ENCODE results near the gene TLK1. TPM values are rescaled to one million over a fixed set of nuclear protein-coding genes. Genes with fewer than 3 reads are reported as not detected.

The TLK1 gene
- total and polyA plus RNA-seq, 2 experiments from 2014 or later = 9.2 to 21.8 TPM

DNA sequence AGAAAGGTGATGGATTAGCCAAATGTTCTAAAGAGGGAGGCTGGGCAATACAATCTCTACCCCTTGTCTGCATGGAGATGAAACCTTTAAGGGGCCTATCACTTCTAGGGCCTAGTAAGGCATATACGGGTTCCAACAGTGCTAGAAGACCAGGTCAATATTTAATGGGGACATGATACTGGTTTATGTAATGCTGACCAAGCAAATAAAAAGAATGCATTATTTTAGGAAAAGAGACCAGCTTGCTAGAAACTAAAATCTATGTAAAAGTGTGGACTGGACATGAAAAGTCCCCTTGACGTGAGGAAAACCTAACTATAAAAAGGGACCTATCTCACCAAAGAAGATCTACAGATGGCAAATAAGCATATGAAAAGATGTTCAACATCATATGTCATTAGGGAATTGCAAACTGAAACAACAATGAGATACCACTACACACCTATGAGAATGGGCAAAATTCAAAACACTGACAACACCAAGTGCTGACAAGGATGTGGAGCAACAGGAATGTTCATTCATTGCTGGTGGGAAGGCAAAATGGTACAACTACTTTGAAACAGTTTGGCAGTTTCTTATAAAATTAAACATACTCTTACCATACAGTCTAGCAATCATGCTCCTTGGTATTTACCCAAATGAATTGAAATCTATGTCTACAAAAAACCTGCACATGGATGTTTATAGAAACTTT lies 45.9 kb upstream of the TLK1 start:
- no peak for TF ChIP-seq EZH2phosphoT487 (IDR thresholded peaks at IDR 0.05; ENCODE audit: low read depth, severe bottlenecking, unreplicated experiment)
- no peak for DNase-seq (ENCODE audit: low spot score)
- no peaks in the 10 kb centered on the region for H3K36me3 ChIP-seq (replicated peaks; ENCODE audit: insufficient read depth, low read depth)
- WGBS (ENCODE audit: low lambda C conversion rate, missing lambda C conversion rate) = 98% methylated on average over 2 of the region's 2 CpGs
- H3K27ac ChIP-seq = no peak overlapping the region
- no peaks in the 10 kb centered on the region for H3K27me3 ChIP-seq
- no peaks in the 10 kb centered on the region for H3K4me1 ChIP-seq (ENCODE audit: insufficient read depth)
- no peaks in the 10 kb centered on the region for H3K79me2 ChIP-seq
- H3K4me2 ChIP-seq = no peak overlapping the region
- H3K9me2 ChIP-seq (replicated peaks; ENCODE audit: insufficient read depth) = no peaks in the 10 kb centered on the region
- no peak overlapping the region for H2AFZ ChIP-seq
- H4K20me1 ChIP-seq (ENCODE audit: insufficient read depth, poor library complexity, severe bottlenecking) = no peaks in the 10 kb centered on the region
- no peak overlapping the region for H3K4me3 ChIP-seq
- no peaks in the 10 kb centered on the region for H3K9me3 ChIP-seq (ENCODE audit: low read depth)

- no peaks in the 10 kb centered on the region for H4K20me1 ChIP-seq (ENCODE audit: insufficient read depth, poor library complexity, severe bottlenecking)
- no peaks in the 10 kb centered on the region for H3K9me2 ChIP-seq (replicated peaks; ENCODE audit: insufficient read depth)
- no peaks in the 10 kb centered on the region for H3K9me3 ChIP-seq (ENCODE audit: low read depth)
- no peaks in the 10 kb centered on the region for H3K36me3 ChIP-seq (replicated peaks; ENCODE audit: insufficient read depth, low read depth)
- H3K27me3 ChIP-seq = no peaks in the 10 kb centered on the region
- H3K4me3 ChIP-seq = no peak overlapping the region
- TF ChIP-seq EZH2phosphoT487 (IDR thresholded peaks at IDR 0.05; ENCODE audit: low read depth, severe bottlenecking, unreplicated experiment) (no peak), CTCF (IDR thresholded peaks at IDR 0.05; ENCODE audit: poor library complexity) (no peak), EZH2 (IDR thresholded peaks at IDR 0.05; ENCODE audit: borderline replicate concordance) (no peak)
- no peak overlapping the region for H3K4me2 ChIP-seq
- no peaks in the 10 kb centered on the region for H3K4me1 ChIP-seq (ENCODE audit: insufficient read depth)
- no peak overlapping the region for H2AFZ ChIP-seq
- no peak overlapping the region for H3K27ac ChIP-seq
- no peak for DNase-seq (ENCODE audit: low spot score)
- WGBS (ENCODE audit: low lambda C conversion rate, missing lambda C conversion rate) = 90% methylated on average over 2 of the region's 2 CpGs
- no peaks in the 10 kb centered on the region for H3K79me2 ChIP-seq
These were observed 44.9 kb upstream of the TLK1 start for GRCh38 chr2:171205551-171205950.

- Histone ChIP-seq H3K4me2 (no peak overlapping the region), H3K4me3 (no peak overlapping the region), H3K9me2 (replicated peaks; ENCODE audit: insufficient read depth) (no peaks in the 10 kb centered on the region), H4K20me1 (ENCODE audit: insufficient read depth, poor library complexity, severe bottlenecking) (no peaks in the 10 kb centered on the region), H3K9me3 (ENCODE audit: low read depth) (no peaks in the 10 kb centered on the region), H2AFZ (no peak overlapping the region), H3K27ac (no peak overlapping the region), H3K4me1 (ENCODE audit: insufficient read depth) (no peaks in the 10 kb centered on the region), H3K27me3 (no peaks in the 10 kb centered on the region), H3K36me3 (replicated peaks; ENCODE audit: insufficient read depth, low read depth) (no peaks in the 10 kb centered on the region), H3K79me2 (no peaks in the 10 kb centered on the region)
- WGBS (ENCODE audit: low lambda C conversion rate, missing lambda C conversion rate) = 86% methylated on average over 4 of the region's 4 CpGs
- TF ChIP-seq CTCF (IDR thresholded peaks at IDR 0.05; ENCODE audit: poor library complexity) (no peak), EZH2 (IDR thresholded peaks at IDR 0.05; ENCODE audit: borderline replicate concordance) (no peak), EZH2phosphoT487 (IDR thresholded peaks at IDR 0.05; ENCODE audit: low read depth, severe bottlenecking, unreplicated experiment) (no peak)
- no peak for DNase-seq (ENCODE audit: low spot score)
These were observed 41.1 kb upstream of the TLK1 start for GRCh38 chr2:171201767-171202166.

DNA sequence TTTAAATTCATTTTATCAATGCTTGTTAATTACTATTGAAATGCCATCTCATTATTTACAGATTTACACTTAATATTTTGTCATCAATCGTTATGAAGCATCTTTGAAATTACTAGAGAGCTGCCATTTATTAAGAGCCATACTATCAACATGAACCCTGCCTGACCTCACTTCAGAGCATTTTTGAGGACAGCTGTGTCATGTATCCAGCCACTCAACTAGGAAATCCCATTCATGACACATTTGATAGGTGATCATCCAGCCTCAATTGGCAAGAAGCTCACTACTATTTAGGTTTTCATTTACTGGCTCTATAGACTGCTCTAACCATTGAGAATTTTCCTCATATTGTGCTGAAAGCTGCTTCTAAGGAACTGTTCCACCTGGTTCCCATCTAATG lies 40.6 kb upstream of the TLK1 start:
- Histone ChIP-seq H3K79me2 (no peaks in the 10 kb centered on the region), H4K20me1 (ENCODE audit: insufficient read depth, poor library complexity, severe bottlenecking) (no peaks in the 10 kb centered on the region), H3K9me3 (ENCODE audit: low read depth) (no peaks in the 10 kb centered on the region), H3K4me1 (ENCODE audit: insufficient read depth) (no peaks in the 10 kb centered on the region), H3K27ac (no peak overlapping the region), H3K27me3 (no peaks in the 10 kb centered on the region), H3K36me3 (replicated peaks; ENCODE audit: insufficient read depth, low read depth) (no peaks in the 10 kb centered on the region), H3K4me2 (no peak overlapping the region), H3K9me2 (replicated peaks; ENCODE audit: insufficient read depth) (no peaks in the 10 kb centered on the region), H2AFZ (no peak overlapping the region), H3K4me3 (no peak overlapping the region)
- 68% methylated on average over 1 of the region's 1 CpG for WGBS (ENCODE audit: low lambda C conversion rate, missing lambda C conversion rate)
- DNase-seq (ENCODE audit: low spot score) = no peak
- TF ChIP-seq EZH2phosphoT487 (IDR thresholded peaks at IDR 0.05; ENCODE audit: low read depth, severe bottlenecking, unreplicated experiment) = no peak
- TF ChIP-seq EZH2 (IDR thresholded peaks at IDR 0.05; ENCODE audit: borderline replicate concordance) = no peak
- TF ChIP-seq CTCF (IDR thresholded peaks at IDR 0.05; ENCODE audit: poor library complexity) = no peak
